HepG2 (cell line): Measurements from ENCODE around the gene CKMT1A.
"Not testable (repeated sequence)": the region's sequence is repeated elsewhere in the genome, so short reads cannot be mapped to it uniquely, and the experiment has no call there.

Experiments used
- CBFB ChIP-seq: sonication (generic); formaldehyde crosslinking; IDR thresholded peaks from 2 replicates; pipeline ENCODE4 v1.4.0; 2020; ENCODE audit warnings: missing genetic modification reagents
- CTCF ChIP-seq: sonication (generic); formaldehyde crosslinking; IDR thresholded peaks from 2 replicates; pipeline ENCODE4 v1.5.0; 2020; ENCODE audit warnings: mild to moderate bottlenecking, missing genetic modification reagents, moderate library complexity
- RNF2 ChIP-seq: fragments of 450-650 bp; conservative IDR thresholded peaks from 2 replicates; pipeline ENCODE4 v1.6.1; 2016; ENCODE audit warnings: low read depth
- ZBTB46 ChIP-seq: sonication (generic); formaldehyde crosslinking; IDR thresholded peaks from 2 replicates; pipeline ENCODE4 v1.4.0; 2020; ENCODE audit warnings: mild to moderate bottlenecking, missing genetic modification reagents, borderline replicate concordance

- not testable (repeated sequence) for TF ChIP-seq CTCF (CRISPR knock-in tag); ZBTB46 (CRISPR knock-in tag); RNF2; CBFB (CRISPR knock-in tag)
Observed at GRCh38 chr15:43710431-43711131, 16.9 kb downstream of the CKMT1A start.
